Naive B cell (primary cell): ENCODE results near the gene CSAD. TPM values are rescaled to one million over a fixed set of nuclear protein-coding genes. Genes with fewer than 3 reads are reported as not detected.
"Not testable (repeated sequence)": the region's sequence is repeated elsewhere in the genome, so short reads cannot be mapped to it uniquely, and the experiment has no call there.

ENCODE experiments used
- ATAC-seq, 2 donors: fragments of 150-1000 bp; cut with Tn5 transposase; 2 replicates each; pipeline ENCODE4 v1.10.0; 2021; ENCODE audit warnings: low read depth in 2 of 2, mild to moderate bottlenecking in 2 of 2, moderate library complexity in 2 of 2
- DNase-seq: peaks from one replicate; pipeline ENCODE4 v3.0.0; 2022
- H3K27ac Mint-ChIP-seq, 6 donors: one replicate each; pipeline ENCODE4 v1.8.0; 2020 to 2022; ENCODE audit warnings: mild to moderate bottlenecking in 6 of 6, mixed read lengths in 6 of 6, moderate library complexity in 5 of 6, inconsistent platforms in 2 of 6
- H3K27me3 Mint-ChIP-seq, 3 donors: one replicate each; pipeline ENCODE4 v1.8.0; 2021 to 2022; ENCODE audit warnings: mixed read lengths in 3 of 3, mild to moderate bottlenecking in 1 of 3
- H3K36me3 Mint-ChIP-seq, 2 donors: one replicate each; pipeline ENCODE4 v1.8.0; 2020 to 2022; ENCODE audit warnings: mixed read lengths in 2 of 2, inconsistent platforms in 1 of 2, mild to moderate bottlenecking in 1 of 2
- H3K4me1 Mint-ChIP-seq, 3 donors: one replicate each; pipeline ENCODE4 v1.8.0; 2020 to 2022; ENCODE audit warnings: mixed read lengths in 3 of 3, inconsistent platforms in 1 of 3, mild to moderate bottlenecking in 1 of 3, moderate library complexity in 1 of 3
- H3K4me3 Mint-ChIP-seq, 8 donors: one replicate each; pipeline ENCODE4 v1.8.0; 2020 to 2022; ENCODE audit warnings: mild to moderate bottlenecking in 8 of 8, mixed read lengths in 8 of 8, moderate library complexity in 8 of 8, inconsistent platforms in 2 of 8
- H3K9me3 Mint-ChIP-seq, 7 donors: one replicate each; pipeline ENCODE4 v1.8.0; 2020 to 2022; ENCODE audit warnings: mixed read lengths in 7 of 7, mild to moderate bottlenecking in 5 of 7, inconsistent platforms in 2 of 7, moderate library complexity in 1 of 7
- polyA plus RNA-seq, 6 donors: library from polyadenylated mRNA; unstranded; fragments of 300-500 nt; fragmentation: Illumina TruSeq; gene quantifications; one replicate each; pipeline ENCODE4 v1.2.3, GENCODE V29; 2021; ENCODE audit warnings: low read depth in 6 of 6

The CSAD gene
- polyA plus RNA-seq, 6 donors from 2014 or later: 0.19 to 1.8 (median 1.1) TPM

GRCh38 chr12:53176750-53177149 is 4.0 kb downstream of the CSAD start:
- no peak for DNase-seq
- ATAC-seq: no peak
- no peaks in the 10 kb centered on the region for H3K9me3 Mint-ChIP-seq
- H3K4me1 Mint-ChIP-seq: peaks cover 21 to 29% (median 24%) of the 10 kb centered on the region in 3 donors
- H3K4me3 Mint-ChIP-seq: peak overlapping the region in 1 of 8 donors; percentile 70
- no peaks in the 10 kb centered on the region for H3K27me3 Mint-ChIP-seq
- H3K27ac Mint-ChIP-seq: no peak overlapping the region
- peaks cover 0 to 5% of the 10 kb centered on the region in 2 donors for H3K36me3 Mint-ChIP-seq

GRCh38 chr12:53174881-53175491 is 5.7 kb downstream of the CSAD start:
- no peak for DNase-seq
- Mint-ChIP-seq H3K27ac (peak overlapping the region in 1 of 6 donors; percentile 36), H3K9me3 (no peaks in the 10 kb centered on the region), H3K27me3 (no peaks in the 10 kb centered on the region), H3K4me1 (peaks cover 14 to 19% (median 15%) of the 10 kb centered on the region in 3 donors), H3K4me3 (no peak overlapping the region), H3K36me3 (peaks cover 0 to 10% of the 10 kb centered on the region in 2 donors)
- ATAC-seq: no peak

GRCh38 chr12:53173085-53173715 is 7.5 kb downstream of the CSAD start:
- DNase-seq (no peak), ATAC-seq (no peak)
- Mint-ChIP-seq H3K27ac (no peak overlapping the region), H3K36me3 (peaks cover 0 to 10% of the 10 kb centered on the region in 2 donors), H3K4me3 (no peak overlapping the region), H3K27me3 (no peaks in the 10 kb centered on the region), H3K4me1 (peaks cover 2 to 8% (median 5%) of the 10 kb centered on the region in 3 donors), H3K9me3 (no peaks in the 10 kb centered on the region)

GRCh38 chr12:53172352-53172751 is 8.4 kb downstream of the CSAD start:
- Mint-ChIP-seq H3K27ac (no peak overlapping the region), H3K27me3 (no peaks in the 10 kb centered on the region), H3K4me1 (peaks cover 2 to 8% (median 5%) of the 10 kb centered on the region in 3 donors), H3K9me3 (no peaks in the 10 kb centered on the region), H3K4me3 (no peak overlapping the region), H3K36me3 (peaks cover 0 to 10% of the 10 kb centered on the region in 2 donors)
- ATAC-seq: no peak
- DNase-seq: no peak

DNA sequence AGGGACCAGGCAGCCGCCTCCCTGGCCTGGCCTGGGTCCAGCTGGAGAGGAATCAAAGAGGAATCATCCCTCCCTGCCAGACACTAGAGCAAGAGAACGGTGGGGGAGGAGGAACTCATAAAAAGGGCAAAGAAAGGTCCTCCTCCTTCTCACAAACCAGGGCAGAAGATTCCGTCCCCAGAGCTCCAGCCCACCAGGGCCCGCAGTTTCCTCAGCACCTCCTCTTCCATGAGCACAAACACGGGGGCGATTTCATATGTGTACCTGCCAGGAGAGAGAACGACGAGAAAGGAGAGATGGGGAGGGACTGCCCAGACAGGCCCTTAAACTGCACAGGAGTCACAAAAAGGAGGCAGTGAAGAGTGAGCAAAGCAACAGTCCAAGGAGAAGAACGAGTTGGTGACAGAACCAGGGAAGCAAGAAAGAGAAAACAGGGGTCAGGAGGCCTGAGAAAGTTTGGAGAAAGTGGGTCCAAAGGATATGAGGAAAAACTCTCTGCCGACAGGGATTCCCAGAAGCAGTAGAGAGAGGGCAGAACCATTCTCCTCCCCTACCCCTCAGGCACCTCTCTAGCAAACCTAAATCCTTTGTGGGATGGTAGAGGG is 8.9 kb downstream of the CSAD start:
- no peaks in the 10 kb centered on the region for H3K27me3 Mint-ChIP-seq
- ATAC-seq: no peak
- peaks cover 0 to 10% of the 10 kb centered on the region in 2 donors for H3K36me3 Mint-ChIP-seq
- no peak for DNase-seq
- no peak overlapping the region for H3K27ac Mint-ChIP-seq
- H3K4me3 Mint-ChIP-seq: no peak overlapping the region
- no peaks in the 10 kb centered on the region for H3K9me3 Mint-ChIP-seq
- H3K4me1 Mint-ChIP-seq: peaks cover 2 to 8% (median 5%) of the 10 kb centered on the region in 3 donors

DNA sequence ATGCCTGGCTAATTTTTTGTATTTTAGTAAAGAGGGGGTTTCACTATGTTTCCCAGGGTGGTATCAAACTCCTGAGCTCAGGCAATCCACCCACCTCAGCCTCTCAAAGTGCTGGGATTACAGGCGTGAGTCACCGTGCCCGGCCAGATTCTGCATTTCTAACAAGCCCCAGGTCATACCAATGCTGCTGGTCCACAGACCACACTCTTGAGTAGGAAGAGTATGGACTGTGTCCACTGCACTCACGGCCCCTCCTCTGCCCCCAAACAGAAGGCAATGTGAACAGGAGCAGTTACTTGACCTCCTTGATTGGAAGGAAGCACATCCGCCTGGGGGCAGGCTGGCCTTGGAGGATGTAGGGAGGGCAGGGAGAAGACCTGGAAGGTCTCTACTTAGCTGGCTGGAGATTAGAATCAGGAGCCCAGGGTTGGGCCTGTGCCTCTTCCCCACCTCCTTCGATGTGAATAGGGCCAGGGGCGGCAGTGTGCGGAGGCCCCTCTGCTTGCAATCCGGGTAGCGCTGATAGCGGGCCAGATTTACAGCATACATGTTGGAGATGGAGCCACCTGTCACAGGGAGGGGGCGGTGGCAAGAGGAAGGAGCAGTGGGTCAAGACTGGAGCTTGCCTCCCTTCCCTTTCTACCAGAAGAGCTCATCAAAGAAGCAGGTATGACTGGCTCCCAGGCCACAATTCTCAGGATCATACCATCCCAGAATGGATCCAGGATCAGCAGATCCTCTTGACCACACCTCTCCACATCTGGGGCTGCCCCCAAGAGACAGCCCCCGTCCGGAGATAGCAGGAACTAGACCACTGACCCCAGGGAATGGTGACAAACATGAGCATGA is 9.6 kb downstream of the CSAD start:
- H3K36me3 Mint-ChIP-seq: peaks cover 0 to 10% of the 10 kb centered on the region in 2 donors
- peaks cover 2 to 8% (median 5%) of the 10 kb centered on the region in 3 donors for H3K4me1 Mint-ChIP-seq
- no peak overlapping the region for H3K4me3 Mint-ChIP-seq
- H3K9me3 Mint-ChIP-seq: no peaks in the 10 kb centered on the region
- DNase-seq (no peak), ATAC-seq (no peak)
- H3K27ac Mint-ChIP-seq: peak overlapping the region in 1 of 6 donors; percentile 25
- no peaks in the 10 kb centered on the region for H3K27me3 Mint-ChIP-seq

DNA sequence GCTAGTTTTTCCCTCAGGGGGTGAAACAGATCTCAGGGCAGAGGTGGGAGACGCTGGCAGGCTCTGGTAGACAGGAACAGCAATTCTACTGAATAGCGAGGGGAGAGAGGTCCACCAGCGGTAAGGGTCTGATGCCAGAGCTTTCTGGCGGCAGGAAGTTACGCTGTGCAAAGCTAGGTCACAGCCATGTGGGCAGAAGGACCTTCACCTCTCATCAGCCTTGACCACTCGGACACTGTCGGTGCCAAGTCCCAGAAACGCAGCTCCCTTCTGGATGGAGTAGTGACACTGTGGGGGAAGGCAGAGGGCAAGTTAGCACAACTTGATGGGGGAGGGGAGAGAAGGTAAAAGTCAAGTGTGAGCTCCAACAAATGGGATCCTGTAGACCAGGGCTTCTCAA is 10.5 kb downstream of the CSAD start:
- ATAC-seq: no peak
- Mint-ChIP-seq H3K4me1 (peaks cover 2 to 8% (median 5%) of the 10 kb centered on the region in 3 donors), H3K9me3 (no peaks in the 10 kb centered on the region), H3K27ac (peak overlapping the region in 1 of 6 donors; percentile 85), H3K36me3 (peaks cover 0 to 10% of the 10 kb centered on the region in 2 donors), H3K4me3 (peak overlapping the region in 1 of 8 donors; percentile 20), H3K27me3 (no peaks in the 10 kb centered on the region)
- no peak for DNase-seq

- ATAC-seq (no peak), DNase-seq (no peak)
- Mint-ChIP-seq H3K9me3 (no peaks in the 10 kb centered on the region), H3K4me3 (no peak overlapping the region), H3K27me3 (no peaks in the 10 kb centered on the region), H3K36me3 (peaks cover 0 to 10% of the 10 kb centered on the region in 2 donors), H3K27ac (no peak overlapping the region), H3K4me1 (peaks cover 2 to 8% (median 5%) of the 10 kb centered on the region in 3 donors)
Measured at GRCh38 chr12:53169644-53170043, 11.1 kb downstream of the CSAD start.

GRCh38 chr12:53166837-53167236 is 13.9 kb downstream of the CSAD start:
- no peak for DNase-seq
- no peaks in the 10 kb centered on the region for H3K27me3 Mint-ChIP-seq
- H3K27ac Mint-ChIP-seq: peak overlapping the region in 1 of 6 donors; percentile 17
- H3K4me1 Mint-ChIP-seq: peaks cover 0 to 5% (median 4%) of the 10 kb centered on the region in 3 donors
- peaks cover 0 to 6% of the 10 kb centered on the region in 2 donors for H3K36me3 Mint-ChIP-seq
- H3K4me3 Mint-ChIP-seq: no peak overlapping the region
- no peaks in the 10 kb centered on the region for H3K9me3 Mint-ChIP-seq
- no peak for ATAC-seq

- H3K36me3 Mint-ChIP-seq: not testable (repeated sequence)
Measured at GRCh38 chr12:53163008-53163407, 17.7 kb downstream of the CSAD start.

DNA sequence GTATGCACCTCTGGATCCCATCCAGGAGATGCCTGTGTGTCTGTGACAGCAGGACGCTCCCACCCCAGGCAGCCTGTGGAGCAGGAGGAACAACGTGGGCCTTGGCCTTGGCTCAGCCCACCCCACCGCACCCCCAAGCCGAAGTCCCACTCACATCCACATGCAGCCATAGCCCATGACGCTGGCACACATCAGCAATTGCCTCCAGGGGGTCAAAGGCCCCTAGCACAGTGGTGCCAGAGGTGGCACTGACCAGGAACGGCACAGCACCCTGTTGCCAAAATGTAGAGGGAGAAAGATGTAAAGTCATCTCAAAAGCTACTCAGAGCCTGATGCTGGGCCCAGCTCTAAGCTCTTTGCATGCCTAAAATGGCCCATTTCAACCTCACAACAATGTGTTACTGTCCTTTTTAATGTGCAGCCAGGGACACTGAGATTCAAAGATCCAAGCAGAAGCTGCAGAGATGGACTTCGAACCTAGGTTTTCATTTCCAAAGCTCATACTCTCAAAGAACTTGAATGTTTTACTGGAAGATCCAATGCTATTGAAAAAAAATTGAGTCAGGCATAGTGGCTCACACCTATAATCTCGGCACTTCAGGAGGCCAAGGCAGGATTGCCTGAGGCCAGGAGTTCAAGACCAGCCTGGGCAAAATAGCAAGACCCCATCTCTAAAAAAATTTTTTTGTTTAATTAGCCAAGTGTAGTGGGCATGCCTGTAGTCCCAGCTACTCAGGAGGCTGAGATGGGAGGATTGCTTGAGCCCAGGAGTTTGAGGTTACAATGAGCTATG is 19.4 kb downstream of the CSAD start:
- no peak for ATAC-seq
- H3K36me3 Mint-ChIP-seq: no peaks in the 10 kb centered on the region
- no peak overlapping the region for H3K4me3 Mint-ChIP-seq
- peaks cover 9% of the 10 kb centered on the region in 3 donors for H3K4me1 Mint-ChIP-seq
- no peak for DNase-seq
- no peaks in the 10 kb centered on the region for H3K27me3 Mint-ChIP-seq
- H3K27ac Mint-ChIP-seq: peak overlapping the region in 1 of 6 donors; percentile 28
- H3K9me3 Mint-ChIP-seq: no peaks in the 10 kb centered on the region

More at GRCh38 chr12:53163008-53163407, 17.7 kb downstream of the CSAD start:
- ATAC-seq, H3K9me3 Mint-ChIP-seq, H3K27me3 Mint-ChIP-seq, DNase-seq, H3K27ac Mint-ChIP-seq, H3K4me1 Mint-ChIP-seq, H3K4me3 Mint-ChIP-seq: not testable (repeated sequence)

DNA sequence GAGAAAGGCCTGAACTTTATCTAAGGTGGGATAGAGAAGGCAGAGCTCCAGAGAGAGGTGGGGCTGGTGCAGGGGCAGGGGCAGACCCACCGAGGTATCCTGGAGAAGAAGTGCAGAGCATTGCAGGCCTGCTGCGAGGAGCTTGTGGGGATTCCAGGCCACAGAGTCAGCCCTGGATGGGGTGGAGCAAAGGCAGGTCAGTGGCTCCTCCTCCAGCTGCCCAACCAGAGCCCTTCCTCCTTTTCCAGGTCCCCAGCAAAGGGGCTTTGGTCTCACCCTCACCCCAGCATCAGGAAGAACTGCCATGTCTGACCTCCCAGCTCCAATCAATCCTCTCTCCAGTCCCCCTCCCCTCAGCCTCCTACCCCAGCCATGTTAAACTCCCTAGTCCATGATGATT is 20.1 kb downstream of the CSAD start:
- Mint-ChIP-seq H3K4me3 (no peak overlapping the region), H3K36me3 (no peaks in the 10 kb centered on the region), H3K4me1 (peaks cover 9% of the 10 kb centered on the region in 3 donors), H3K9me3 (no peaks in the 10 kb centered on the region), H3K27me3 (no peaks in the 10 kb centered on the region), H3K27ac (peak overlapping the region in 1 of 6 donors; percentile 79)
- ATAC-seq (no peak), DNase-seq (no peak)

DNA sequence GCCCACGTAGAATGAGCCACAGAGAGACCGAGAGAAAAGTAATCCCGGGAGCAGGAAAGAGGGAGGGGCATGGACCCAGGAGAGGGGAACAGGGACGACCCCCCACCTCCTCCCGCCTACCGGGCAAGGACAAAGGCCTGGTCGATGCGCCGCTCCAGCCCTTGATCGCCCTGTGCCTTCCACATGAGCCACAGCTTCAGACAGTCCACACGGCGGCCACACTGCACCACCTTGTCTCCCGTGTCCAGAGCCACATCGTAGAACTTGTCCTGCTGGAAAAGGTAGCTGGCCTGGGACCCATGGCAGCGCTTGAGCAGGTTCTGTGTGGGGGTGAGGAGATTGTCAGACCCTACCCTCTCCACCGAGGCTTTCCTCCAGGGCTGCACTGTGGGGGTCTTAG is 20.7 kb downstream of the CSAD start:
- DNase-seq: no peak
- Mint-ChIP-seq H3K27ac (no peak overlapping the region), H3K36me3 (no peaks in the 10 kb centered on the region), H3K9me3 (no peaks in the 10 kb centered on the region), H3K4me3 (no peak overlapping the region), H3K4me1 (peaks cover 9% of the 10 kb centered on the region in 3 donors), H3K27me3 (no peaks in the 10 kb centered on the region)
- ATAC-seq: no peak
